ENCODE results near the gene SCGB1C1.
A peak's percentile ranks its signal among the peaks of the same experiment; 100 is the strongest.
"Not testable (repeated sequence)": the region's sequence is repeated elsewhere in the genome, so short reads cannot be mapped to it uniquely, and the experiment has no call there.

SCGB1C1 gene

DNA sequence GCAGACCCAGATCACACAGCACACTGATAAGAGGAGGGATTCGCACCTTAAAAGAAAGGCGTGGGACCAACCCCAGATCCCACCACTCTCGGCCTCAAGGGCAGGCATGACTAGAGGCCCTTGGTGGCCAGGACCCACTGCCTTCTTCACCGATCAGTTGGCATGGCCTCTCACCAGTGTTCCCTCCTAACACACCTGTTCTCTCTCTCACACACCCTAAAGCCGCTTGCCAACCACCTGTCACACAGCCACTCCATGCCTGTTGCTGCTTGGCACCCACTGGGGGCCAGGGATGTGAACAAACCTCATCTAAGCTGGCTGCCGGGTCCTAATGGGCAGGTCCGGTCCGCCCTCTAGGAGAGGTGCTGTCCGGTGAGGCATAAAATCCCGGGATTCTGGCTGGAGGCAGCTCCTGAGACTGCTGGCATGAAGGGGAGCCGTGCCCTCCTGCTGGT, at the start of gene SCGB1C1:
TSS of gene SCGB1C1 (plus strand) at position 405 of the 455 bp plus-strand sequence. CDS start at position 427, 22 bp downstream.
- not testable (repeated sequence) for FAIRE-seq

GRCh38 chr11:180242-180641, 12.6 kb upstream of the SCGB1C1 start:
- not testable (repeated sequence) for FAIRE-seq

DNA sequence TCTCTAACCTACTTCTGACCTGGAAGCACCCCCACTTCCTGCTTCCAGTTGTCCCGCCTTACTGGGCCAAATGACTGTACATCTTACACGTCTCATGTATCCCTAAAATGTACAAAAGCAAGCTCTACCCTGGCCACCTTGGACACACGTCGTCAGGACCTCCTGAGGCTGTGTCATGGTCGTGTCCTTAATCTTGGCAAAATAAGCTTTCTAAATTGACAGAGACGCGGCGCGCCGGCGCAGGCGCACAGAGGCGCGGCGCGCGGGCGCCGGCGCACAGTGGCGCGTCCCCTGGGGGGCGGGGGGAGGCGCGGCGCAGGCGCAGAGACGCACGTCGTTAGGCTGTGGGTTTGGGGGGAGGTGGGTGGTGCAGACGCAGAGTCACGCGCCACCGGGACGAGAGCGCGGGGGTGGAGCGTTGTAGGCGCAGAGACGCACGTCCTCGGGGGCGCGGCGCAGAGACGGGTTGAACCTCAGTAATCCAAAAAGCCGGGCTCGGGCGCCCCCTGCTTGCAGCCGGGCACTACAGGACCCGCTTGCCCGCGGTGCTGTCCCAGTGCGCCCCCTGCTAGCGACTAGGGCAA, 3.6 kb upstream of the SCGB1C1 start:
- FAIRE-seq: not testable (repeated sequence)

GRCh38 chr11:189843-190311, 3.0 kb upstream of the SCGB1C1 start:
- not testable (repeated sequence) for FAIRE-seq

DNA sequence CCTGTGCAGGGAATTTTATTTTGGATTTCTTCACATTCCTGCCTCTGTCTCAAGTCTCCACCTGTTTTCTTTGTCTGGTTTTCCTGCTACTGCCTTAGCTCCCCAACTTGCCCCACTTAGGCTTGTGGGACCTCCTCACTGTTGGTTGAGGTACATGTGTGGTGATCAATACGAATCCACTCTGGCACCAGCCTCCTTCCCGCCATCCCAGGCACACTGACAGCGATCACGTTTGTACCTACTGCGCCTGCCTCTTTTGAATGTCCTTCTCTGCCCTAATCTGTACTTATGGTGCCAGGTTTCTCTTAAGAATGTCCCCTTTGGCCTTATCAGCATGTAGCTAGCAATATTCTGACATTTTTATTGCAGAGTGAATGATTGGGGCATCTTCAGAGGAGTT, 2.3 kb upstream of the SCGB1C1 start:
- not testable (repeated sequence) for FAIRE-seq

GRCh38 chr11:191490-192478, 1.1 kb upstream of the SCGB1C1 start:
- peak; percentile 70 for FAIRE-seq

- FAIRE-seq: not testable (repeated sequence)
Measured at GRCh38 chr11:193481-193880, 603 bp downstream of the SCGB1C1 start.

DNA sequence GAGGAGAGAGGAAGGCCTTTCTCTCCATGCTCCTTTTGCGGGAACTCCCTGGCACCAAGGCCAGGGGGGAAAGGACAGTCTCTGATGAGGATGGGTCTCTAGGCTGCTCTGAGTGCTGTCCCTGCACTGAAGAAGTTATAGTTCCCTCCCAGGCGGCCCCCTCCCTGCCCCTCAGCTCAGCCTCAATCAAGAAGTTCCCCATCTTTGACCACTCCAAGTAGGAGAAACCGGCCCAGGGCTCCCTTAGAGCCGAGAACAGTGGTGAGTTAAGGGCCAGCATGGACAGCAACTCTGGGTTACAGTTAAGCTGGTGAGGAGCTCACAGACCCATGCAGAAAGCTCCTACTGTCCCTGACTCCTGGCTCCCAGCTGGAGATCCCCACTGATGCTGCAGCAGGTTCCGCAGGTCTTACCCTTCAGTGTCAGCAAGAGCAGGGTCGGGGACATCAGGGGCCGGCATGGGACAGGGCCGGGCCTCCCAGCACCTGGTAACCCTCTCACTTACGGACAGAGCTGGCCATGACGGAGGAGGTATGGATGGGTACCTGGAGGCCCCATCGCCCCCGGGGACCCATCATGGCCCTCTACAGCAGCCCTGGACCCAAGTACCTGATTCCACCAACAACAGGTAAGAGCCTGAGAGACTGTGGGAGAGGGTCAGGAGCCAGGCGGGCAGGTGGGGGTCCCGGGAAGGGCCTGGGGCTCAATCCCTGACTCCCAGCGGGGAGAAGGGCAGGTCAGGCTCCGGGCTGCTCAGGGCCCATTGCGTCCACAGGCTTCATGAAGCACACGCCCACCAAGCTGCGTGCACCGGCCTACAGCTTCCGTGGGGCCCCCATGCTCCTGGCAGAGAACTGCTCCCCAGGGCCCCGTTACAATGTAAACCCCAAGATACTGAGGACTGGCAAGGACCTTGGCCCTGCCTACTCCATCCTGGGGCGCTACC, 4.2 kb downstream of the SCGB1C1 start:
- no peak for FAIRE-seq

DNA sequence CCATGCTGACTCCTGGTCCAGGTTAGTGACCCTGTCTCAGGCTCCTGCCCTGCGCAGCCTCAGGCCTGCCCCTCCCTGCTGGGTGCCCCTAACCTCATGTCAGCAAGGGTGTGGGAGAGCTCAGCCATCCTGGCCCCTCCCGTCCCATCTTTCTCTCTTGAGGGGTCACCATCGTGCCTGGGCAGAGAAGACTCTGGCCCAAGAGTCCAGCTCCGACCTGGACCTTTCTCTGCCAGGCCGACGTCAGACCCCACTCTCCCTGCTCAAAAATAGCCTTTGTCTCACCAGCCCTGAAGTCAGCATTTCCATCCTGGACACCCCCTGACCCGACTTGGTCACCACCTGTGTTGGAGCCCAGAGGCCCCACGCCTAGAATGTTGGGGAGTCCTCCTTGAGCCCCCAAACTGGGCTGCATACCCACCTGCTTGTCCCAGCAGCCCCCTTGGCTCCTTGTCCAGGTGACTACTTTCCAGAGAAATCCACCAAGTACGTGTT, 4.9 kb downstream of the SCGB1C1 start:
- no peak for FAIRE-seq

GRCh38 chr11:198236-198806, 5.4 kb downstream of the SCGB1C1 start:
- FAIRE-seq: no peak

DNA sequence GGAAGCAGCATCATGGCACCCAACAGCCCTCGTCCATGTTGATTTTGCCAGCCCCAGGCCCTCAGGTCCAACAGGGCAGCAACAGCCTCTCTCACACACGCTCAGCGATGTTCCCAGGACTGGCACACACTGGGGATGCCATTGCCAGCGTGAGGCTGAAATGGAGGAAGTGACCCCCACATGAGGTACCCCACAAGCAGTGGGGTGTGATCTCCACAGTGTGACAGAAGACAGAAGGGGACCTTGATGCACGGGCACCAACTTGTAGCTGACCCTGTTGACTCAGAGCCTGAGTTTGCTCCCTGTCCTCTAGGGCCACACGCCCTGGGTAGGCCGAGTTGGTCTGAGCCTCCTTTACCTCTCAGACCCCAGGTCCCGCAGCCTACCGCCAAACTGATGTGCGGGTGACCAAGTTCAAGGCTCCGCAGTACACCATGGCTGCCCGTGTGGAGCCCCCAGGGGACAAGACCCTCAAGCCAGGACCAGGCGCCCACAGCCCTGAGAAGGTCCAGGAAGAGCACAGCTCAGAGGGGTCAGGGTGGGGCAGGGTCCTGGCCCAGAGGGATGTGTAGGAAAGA, 6.2 kb downstream of the SCGB1C1 start:
- no peak for FAIRE-seq

DNA sequence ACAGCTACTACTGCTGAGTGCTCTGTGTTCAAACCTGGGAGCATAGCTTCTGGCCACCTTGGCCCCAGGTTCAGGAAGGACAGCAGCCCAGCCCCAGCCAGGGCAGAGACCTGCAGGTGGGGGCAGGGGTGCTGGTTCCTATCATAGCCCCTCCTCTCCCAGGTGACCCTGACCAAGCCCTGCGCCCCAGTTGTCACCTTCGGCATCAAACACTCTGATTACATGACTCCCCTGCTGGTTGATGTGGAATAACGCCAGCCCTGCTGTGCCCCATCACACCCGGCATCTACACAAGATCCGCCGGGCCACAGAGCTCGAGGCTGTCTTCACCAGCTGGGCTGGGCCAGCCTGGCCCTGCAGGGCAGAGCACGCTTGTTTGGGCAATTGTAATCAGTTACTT, 6.9 kb downstream of the SCGB1C1 start:
- no peak for FAIRE-seq

DNA sequence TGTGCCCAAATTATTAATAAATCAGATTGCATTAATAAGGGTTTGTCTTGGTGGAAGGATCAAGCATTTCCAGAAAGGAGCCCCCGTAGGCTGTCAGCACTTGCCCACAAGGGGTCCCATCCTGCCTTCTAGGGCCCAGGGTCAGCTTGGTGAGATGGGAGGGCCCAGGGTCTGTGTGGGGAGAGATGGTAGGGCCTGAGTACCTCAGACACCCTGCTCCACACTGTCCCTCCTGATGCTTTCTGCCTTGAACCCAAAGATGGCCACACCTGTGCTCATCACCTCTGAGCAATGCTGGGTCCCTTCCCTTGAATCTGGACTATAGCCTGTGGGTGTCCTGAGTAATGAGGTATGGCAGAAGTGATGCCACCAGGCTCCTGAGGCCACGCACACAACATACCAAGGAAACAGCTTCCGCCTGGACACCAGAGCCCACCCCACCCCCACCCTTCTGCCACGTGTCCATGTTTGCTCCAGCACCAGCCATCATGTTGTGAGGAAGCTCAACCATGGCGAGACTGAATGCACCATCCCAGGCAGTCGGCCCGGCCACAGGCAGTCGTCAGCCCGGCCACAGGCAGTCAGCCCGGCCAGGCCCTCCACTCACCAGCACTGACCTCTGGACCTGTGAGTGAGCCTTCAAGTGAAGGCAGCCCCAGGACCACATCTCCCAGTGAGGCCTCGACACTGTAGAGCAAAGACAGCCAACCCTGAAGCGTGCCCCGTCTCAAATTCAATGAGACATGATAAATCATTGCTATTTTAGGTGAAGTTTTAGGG, 7.5 kb downstream of the SCGB1C1 start:
- no peak for FAIRE-seq

- no peak for FAIRE-seq
Measured at GRCh38 chr11:201966-202365, 9.1 kb downstream of the SCGB1C1 start.

- FAIRE-seq: no peak
Measured at GRCh38 chr11:202490-202889, 9.6 kb downstream of the SCGB1C1 start.

DNA sequence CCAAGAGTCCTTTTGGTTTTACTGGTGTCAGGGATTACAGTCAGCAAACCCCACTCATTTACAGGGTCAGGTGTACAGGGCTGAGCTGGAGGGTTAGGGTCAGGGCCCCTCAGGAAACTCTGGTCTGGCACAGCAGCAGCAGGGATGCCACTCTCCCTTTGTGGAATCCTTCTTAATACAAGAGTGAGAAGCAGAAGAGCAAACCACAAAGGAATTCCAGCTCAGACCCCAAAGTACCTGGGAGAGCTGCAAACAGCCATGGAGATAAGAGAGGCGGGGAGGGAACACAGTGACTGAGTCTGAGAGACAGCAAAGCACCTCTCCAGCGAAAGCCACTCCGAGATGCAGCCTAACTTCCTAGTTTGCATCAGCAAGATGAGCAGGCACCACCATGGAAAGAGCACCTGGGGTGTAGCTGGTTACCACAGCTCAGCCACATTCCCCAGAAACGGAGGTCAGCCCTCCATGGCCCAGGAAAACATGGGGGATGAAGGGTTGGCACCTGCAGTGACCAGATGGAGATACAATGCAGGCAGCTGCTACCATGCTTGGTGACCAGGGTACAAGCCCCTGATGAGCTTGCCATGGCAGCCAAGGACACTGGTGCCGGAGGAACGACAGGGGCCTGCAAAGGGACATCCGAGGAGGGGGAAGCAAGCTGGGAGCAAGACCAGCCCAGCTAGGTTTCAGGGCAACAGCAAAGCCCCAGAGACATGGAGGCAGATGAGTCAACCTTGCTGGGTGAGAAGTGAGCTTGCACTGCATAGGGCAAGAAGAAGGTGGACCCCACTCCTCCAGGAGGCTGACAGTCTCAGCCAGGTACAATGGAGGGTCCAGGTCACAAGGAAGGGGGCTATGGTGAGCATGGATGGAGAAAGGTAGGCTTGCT, 10.4 kb downstream of the SCGB1C1 start:
- FAIRE-seq: no peak

DNA sequence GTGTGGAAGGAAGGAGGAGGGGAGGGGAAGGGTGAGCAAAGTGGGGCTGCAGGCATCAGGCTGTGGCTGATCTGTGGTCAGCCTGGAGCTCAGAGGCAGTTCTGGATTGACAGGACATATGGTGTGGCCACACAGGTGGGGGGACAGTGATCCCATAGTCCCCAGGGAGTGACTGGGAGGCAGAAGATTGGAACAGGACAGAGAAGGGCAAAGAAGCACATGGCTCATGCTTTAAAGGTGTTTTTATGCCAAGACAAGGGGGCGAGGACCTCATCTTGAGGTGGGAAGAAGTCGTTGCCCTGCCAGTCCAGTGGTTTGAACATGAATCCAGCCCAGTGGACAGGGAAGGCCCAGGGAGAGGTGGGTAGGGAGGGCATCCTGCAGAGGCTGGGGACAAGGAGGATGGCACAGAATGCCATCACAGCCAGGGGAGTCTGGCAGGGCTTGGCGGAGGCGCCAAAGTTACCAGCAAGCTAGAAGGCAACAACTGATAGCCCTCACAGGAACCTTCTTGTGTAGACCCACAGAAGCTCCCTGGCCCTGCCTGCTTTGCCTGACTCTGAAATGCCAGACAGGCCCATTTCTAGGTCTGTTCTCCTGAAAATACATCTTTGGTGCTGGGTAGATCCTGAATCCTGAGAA, 11.2 kb downstream of the SCGB1C1 start:
- no peak for FAIRE-seq

DNA sequence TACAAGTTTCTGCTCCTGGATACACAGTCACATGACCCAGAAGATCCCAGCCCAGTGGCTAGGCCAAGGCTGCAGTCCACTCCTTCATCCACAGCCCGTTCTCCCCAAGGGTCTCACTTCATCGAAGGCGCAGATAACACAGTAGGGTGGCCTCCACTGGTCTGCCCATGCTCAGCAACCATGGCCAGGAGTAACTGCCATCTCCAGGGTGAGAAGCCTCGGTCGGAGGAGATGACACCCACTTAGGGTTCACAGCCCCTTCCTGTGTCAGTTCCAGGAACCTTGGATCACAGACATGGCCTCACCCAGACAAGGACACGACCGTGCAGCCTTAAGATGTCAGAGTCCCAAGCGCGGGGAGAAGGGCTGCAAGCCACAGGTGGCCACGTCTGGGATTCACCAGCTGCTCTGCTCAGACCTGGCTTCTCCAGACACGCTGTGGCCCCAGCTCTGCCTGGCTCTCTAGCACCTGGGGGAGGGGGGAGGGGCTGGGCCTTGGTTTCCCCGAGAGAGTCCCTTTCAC, 11.8 kb downstream of the SCGB1C1 start:
- no peak for FAIRE-seq
